Testis (tissue), 3 donors: ENCODE measurements around the gene SYDE1. TPM values are rescaled to one million over a fixed set of nuclear protein-coding genes. Genes with fewer than 3 reads are reported as not detected.

ENCODE experiments used
- DNase-seq: peaks from one replicate; pipeline ENCODE4 v3.0.0-alpha.2; 2019
- H3K27ac ChIP-seq, 2 donors: fragments of 200-600 bp; sonication (generic); one replicate each; pipeline ENCODE4 v1.5.1; 2019
- H3K27me3 ChIP-seq: fragments of 200-600 bp; sonication (generic); one replicate; pipeline ENCODE4 v1.5.1; 2019
- H3K36me3 ChIP-seq: fragments of 200-600 bp; sonication (generic); one replicate; pipeline ENCODE4 v1.5.1; 2017; ENCODE audit warnings: low read depth; ENCODE audit errors: missing control alignments
- H3K4me1 ChIP-seq: fragments of 200-600 bp; sonication (generic); one replicate; pipeline ENCODE4 v1.5.1; 2019
- H3K4me3 ChIP-seq, 2 donors: fragments of 200-600 bp; sonication (generic); one replicate each; pipeline ENCODE4 v1.5.1; 2017 to 2019
- H3K9me3 ChIP-seq: fragments of 200-600 bp; sonication (generic); one replicate; pipeline ENCODE4 v1.5.1; 2017
- POLR2A ChIP-seq: fragments of 450-650 bp; IDR thresholded peaks from one replicate; pipeline ENCODE4 v1.6.1; 2017; ENCODE audit warnings: antibody characterized with exemption, mild to moderate bottlenecking, moderate library complexity
- WGBS, 2 donors: methylation state at CpG; one replicate each; pipeline ENCODE4 v1.1.5; 2018; 5-methylcytosine and 5-hydroxymethylcytosine counted together
- intact Hi-C: fragments of 100-400 bp; cut with DNase I; formaldehyde crosslinking; loops from one replicate; pipeline ENCODE4 v1.15.1; 2023; ENCODE audit warnings: low total_unique reads
- polyA plus RNA-seq: library from polyadenylated mRNA; stranded (reverse); fragments of 350-450 nt; fragmentation: Illumina TruSeq; extraction: RNeasy Lipid Tissue Mini Kit (QIAGEN cat#74804); gene quantifications from one replicate; pipeline ENCODE4 v1.2.3, GENCODE V29; 2014; ENCODE audit warnings: low read depth, low replicate concordance; ENCODE audit not compliant: insufficient read depth
- total RNA-seq, 2 donors: library from RNA; depleted of rRNA; stranded (reverse); fragments of >200 nt; gene quantifications; one replicate each; pipeline ENCODE4 v1.2.3, GENCODE V29; 2016
- TF ChIP-seq, protein P1 (sequence below), 3 experiments: fragments of 450-650 bp in 2 of 3; fragments of 200-600 bp in 1 of 3; sonication (generic) in 1 of 3; IDR thresholded peaks; one replicate each; pipeline ENCODE4 v1.5.1; 2016 to 2019; ENCODE audit warnings: antibody characterized with exemption in 3 of 3, mild to moderate bottlenecking in 2 of 3, moderate library complexity in 1 of 3

Gene SYDE1
- total and polyA plus RNA-seq, 3 donors from 2014 or later, result 6.7 to 12.3 (median 9.3) TPM

DNA sequence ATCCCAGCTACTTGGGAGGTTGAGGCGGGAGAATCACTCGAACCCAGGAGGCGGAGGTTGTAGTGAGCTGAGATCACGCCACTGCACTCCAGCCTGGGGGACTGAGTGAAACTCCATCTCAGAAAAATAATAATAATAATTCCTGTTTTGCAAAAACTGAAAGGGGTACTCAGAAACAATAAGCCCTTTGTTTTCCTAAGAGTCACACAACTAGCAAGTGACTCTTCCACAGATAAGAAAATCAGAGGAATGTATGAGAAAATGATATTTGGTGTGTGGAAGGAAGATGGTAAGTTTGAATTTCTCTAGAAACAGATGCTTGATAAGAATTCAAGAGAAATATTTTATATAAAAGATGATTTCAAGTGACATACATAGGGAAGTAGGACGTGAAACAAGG, 35.1 kb downstream of the SYDE1 start:
- Histone ChIP-seq H3K4me3 (no peak overlapping the region), H3K9me3 (no peaks in the 10 kb centered on the region), H3K27me3 (no peaks in the 10 kb centered on the region), H3K27ac (no peak overlapping the region), H3K4me1 (no peaks in the 10 kb centered on the region), H3K36me3 (no peaks in the 10 kb centered on the region)
- 75 to 80% methylated on average over 5 of the region's 5 CpGs for WGBS, 2 donors
- intact Hi-C loops, result no loop called here
- TF ChIP-seq, protein P1, sequence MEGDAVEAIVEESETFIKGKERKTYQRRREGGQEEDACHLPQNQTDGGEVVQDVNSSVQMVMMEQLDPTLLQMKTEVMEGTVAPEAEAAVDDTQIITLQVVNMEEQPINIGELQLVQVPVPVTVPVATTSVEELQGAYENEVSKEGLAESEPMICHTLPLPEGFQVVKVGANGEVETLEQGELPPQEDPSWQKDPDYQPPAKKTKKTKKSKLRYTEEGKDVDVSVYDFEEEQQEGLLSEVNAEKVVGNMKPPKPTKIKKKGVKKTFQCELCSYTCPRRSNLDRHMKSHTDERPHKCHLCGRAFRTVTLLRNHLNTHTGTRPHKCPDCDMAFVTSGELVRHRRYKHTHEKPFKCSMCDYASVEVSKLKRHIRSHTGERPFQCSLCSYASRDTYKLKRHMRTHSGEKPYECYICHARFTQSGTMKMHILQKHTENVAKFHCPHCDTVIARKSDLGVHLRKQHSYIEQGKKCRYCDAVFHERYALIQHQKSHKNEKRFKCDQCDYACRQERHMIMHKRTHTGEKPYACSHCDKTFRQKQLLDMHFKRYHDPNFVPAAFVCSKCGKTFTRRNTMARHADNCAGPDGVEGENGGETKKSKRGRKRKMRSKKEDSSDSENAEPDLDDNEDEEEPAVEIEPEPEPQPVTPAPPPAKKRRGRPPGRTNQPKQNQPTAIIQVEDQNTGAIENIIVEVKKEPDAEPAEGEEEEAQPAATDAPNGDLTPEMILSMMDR (IDR thresholded peaks at IDR 0.05), result no peak
- no peak for TF ChIP-seq POLR2A
- no peak for DNase-seq

- no peaks in the 10 kb centered on the region for H3K27me3 ChIP-seq
- no peaks in the 10 kb centered on the region for H3K4me1 ChIP-seq
- intact Hi-C loops, result no loop called here
- no peaks in the 10 kb centered on the region for H3K9me3 ChIP-seq
- H3K36me3 ChIP-seq, result no peaks in the 10 kb centered on the region
- TF ChIP-seq POLR2A, result no peak
- TF ChIP-seq, protein P1 (IDR thresholded peaks at IDR 0.05), result no peak
- WGBS, 2 donors, result 100% methylated on average over 1 of the region's 1 CpG
- no peak overlapping the region for H3K27ac ChIP-seq
- no peak for DNase-seq
- no peak overlapping the region for H3K4me3 ChIP-seq
Measured at GRCh38 chr19:15144046-15144646, 36.9 kb downstream of the SYDE1 start.

- Histone ChIP-seq H3K4me3 (no peak overlapping the region), H3K9me3 (no peaks in the 10 kb centered on the region), H3K4me1 (no peaks in the 10 kb centered on the region), H3K36me3 (no peaks in the 10 kb centered on the region), H3K27me3 (no peaks in the 10 kb centered on the region), H3K27ac (no peak overlapping the region)
- WGBS, 2 donors, result 90 to 93% methylated on average over 1 of the region's 1 CpG
- TF ChIP-seq POLR2A, result no peak
- TF ChIP-seq, protein P1 (IDR thresholded peaks at IDR 0.05), result no peak
- DNase-seq, result no peak
- intact Hi-C loops, result no loop called here
Measured at GRCh38 chr19:15147090-15147489, 39.9 kb downstream of the SYDE1 start.

GRCh38 chr19:15149737-15150136, 42.5 kb downstream of the SYDE1 start:
- Histone ChIP-seq H3K36me3 (no peaks in the 10 kb centered on the region), H3K9me3 (no peaks in the 10 kb centered on the region), H3K27me3 (no peaks in the 10 kb centered on the region), H3K4me3 (no peak overlapping the region), H3K27ac (no peak overlapping the region), H3K4me1 (no peaks in the 10 kb centered on the region)
- TF ChIP-seq, protein P1 (IDR thresholded peaks at IDR 0.05), result no peak
- no peak for TF ChIP-seq POLR2A
- intact Hi-C loops, result loop anchor here (10.0 kb wide), 1 partner anchor 55 kb away; no protein-coding TSS in a partner anchor
- no peak for DNase-seq
- WGBS, 2 donors, result 76 to 81% methylated on average over 5 of the region's 5 CpGs
